H9 (cell line): Measurements from ENCODE around the gene TTN. TPM values are rescaled to one million over a fixed set of nuclear protein-coding genes. Genes with fewer than 3 reads are reported as not detected.

Experiments used
- DNase-seq: peaks from one replicate; pipeline ENCODE4 v3.0.0-alpha.2; 2017
- H2AFZ ChIP-seq: one replicate; pipeline ENCODE4 v1.6.1; 2013; ENCODE audit warnings: mild to moderate bottlenecking, low read length, control low read depth, moderate library complexity
- H2AK5ac ChIP-seq: 2 replicates; pipeline ENCODE4 v1.6.1; 2013; ENCODE audit warnings: low read length, control low read depth, mixed read lengths; ENCODE audit not compliant: insufficient read length
- H2BK120ac ChIP-seq: one replicate; pipeline ENCODE4 v1.6.1; 2013; ENCODE audit warnings: low read depth, mild to moderate bottlenecking, low read length, control low read depth, inconsistent platforms; ENCODE audit not compliant: poor library complexity, severe bottlenecking
- H2BK12ac ChIP-seq: 2 replicates; pipeline ENCODE4 v1.6.1; 2013; ENCODE audit warnings: low read length, control low read depth, mixed read lengths, low read depth; ENCODE audit not compliant: insufficient read length
- H2BK15ac ChIP-seq: 2 replicates; pipeline ENCODE4 v1.6.1; 2013; ENCODE audit warnings: low read depth, low read length, control low read depth
- H2BK20ac ChIP-seq: one replicate; pipeline ENCODE4 v1.6.1; 2013; ENCODE audit warnings: low read depth, mild to moderate bottlenecking, low read length, control low read depth, inconsistent platforms; ENCODE audit not compliant: poor library complexity, severe bottlenecking
- H2BK5ac ChIP-seq: 2 replicates; pipeline ENCODE4 v1.6.1; 2013; ENCODE audit warnings: low read length, control low read depth, mixed read lengths; ENCODE audit not compliant: insufficient read length
- H3K14ac ChIP-seq: 2 replicates; pipeline ENCODE4 v1.6.1; 2013; ENCODE audit warnings: low read length, control low read depth; ENCODE audit not compliant: insufficient read depth
- H3K18ac ChIP-seq: 2 replicates; pipeline ENCODE4 v1.6.1; 2013; ENCODE audit warnings: low read depth, mild to moderate bottlenecking, mixed read lengths, low read length, control low read depth; ENCODE audit not compliant: insufficient read length
- H3K23ac ChIP-seq: 2 replicates; pipeline ENCODE4 v1.6.1; 2013; ENCODE audit warnings: low read length, control low read depth, mixed read lengths, low read depth; ENCODE audit not compliant: insufficient read length
- H3K23me2 ChIP-seq: 2 replicates; pipeline ENCODE4 v1.6.1; 2013; ENCODE audit warnings: low read depth, mild to moderate bottlenecking, mixed read lengths, low read length, control low read depth; ENCODE audit not compliant: insufficient read length, poor library complexity, severe bottlenecking
- H3K27ac ChIP-seq: 2 replicates; pipeline ENCODE4 v1.5.1; 2013; ENCODE audit warnings: low read length, control low read depth, mixed read lengths, low read depth; ENCODE audit not compliant: insufficient read length
- H3K27me3 ChIP-seq: 2 replicates; pipeline ENCODE4 v1.6.1; 2013; ENCODE audit warnings: low read length, control low read depth, inconsistent platforms; ENCODE audit not compliant: insufficient read depth
- H3K4ac ChIP-seq: 2 replicates; pipeline ENCODE4 v1.6.1; 2013; ENCODE audit warnings: low read depth, mild to moderate bottlenecking, control low read depth, inconsistent platforms, low read length, moderate library complexity
- H3K4me1 ChIP-seq: 2 replicates; pipeline ENCODE4 v1.6.1; 2013; ENCODE audit warnings: low read length, control low read depth, inconsistent platforms; ENCODE audit not compliant: insufficient read depth
- H3K4me2 ChIP-seq: 2 replicates; pipeline ENCODE4 v1.6.1; 2013; ENCODE audit warnings: low read length, control low read depth, mixed read lengths; ENCODE audit not compliant: insufficient read length, insufficient read depth
- H3K56ac ChIP-seq: 2 replicates; pipeline ENCODE4 v1.6.1; 2013; ENCODE audit warnings: low read depth, mild to moderate bottlenecking, mixed read lengths, low read length, control low read depth; ENCODE audit not compliant: insufficient read length
- H3K79me1 ChIP-seq: 2 replicates; pipeline ENCODE4 v1.6.1; 2013; ENCODE audit warnings: low read depth, mild to moderate bottlenecking, moderate library complexity, low read length, control low read depth, inconsistent platforms; ENCODE audit not compliant: insufficient read depth, poor library complexity, severe bottlenecking
- H3K79me2 ChIP-seq: 2 replicates; pipeline ENCODE4 v1.6.1; 2013; ENCODE audit warnings: low read length, control low read depth, inconsistent platforms; ENCODE audit not compliant: insufficient read depth
- H3K9ac ChIP-seq: 2 replicates; pipeline ENCODE4 v1.6.1; 2013; ENCODE audit warnings: low read length, control low read depth, mixed read lengths; ENCODE audit not compliant: insufficient read length; ENCODE audit errors: extremely low read depth
- H3K9me3 ChIP-seq: one replicate; pipeline ENCODE4 v1.6.1; 2013; ENCODE audit warnings: low read depth, low read length, inconsistent platforms; ENCODE audit not compliant: control insufficient read depth
- H3T11ph ChIP-seq: one replicate; pipeline ENCODE4 v1.6.1; 2013; ENCODE audit warnings: mild to moderate bottlenecking, low read length, control low read depth, inconsistent platforms
- H4K20me1 ChIP-seq: one replicate; pipeline ENCODE4 v1.6.1; 2013; ENCODE audit not compliant: control insufficient read depth, insufficient read length, insufficient read depth
- H4K5ac ChIP-seq: 2 replicates; pipeline ENCODE4 v1.6.1; 2013; ENCODE audit warnings: low read depth, mild to moderate bottlenecking, mixed read lengths, low read length, control low read depth; ENCODE audit not compliant: insufficient read length
- H4K8ac ChIP-seq: replicated peaks from 2 replicates; pipeline ENCODE4 v1.6.1; 2013; ENCODE audit warnings: low read length, control low read depth, mixed read lengths, low read depth; ENCODE audit not compliant: insufficient read length
- H4K91ac ChIP-seq: 2 replicates; pipeline ENCODE4 v1.6.1; 2013; ENCODE audit warnings: low read depth, mild to moderate bottlenecking, moderate library complexity, mixed read lengths, low read length, control low read depth; ENCODE audit not compliant: insufficient read length
- H3K27ac Mint-ChIP-seq, 3 experiments: 2 replicates in 2 of 3; 3 replicates in 1 of 3; pipeline ENCODE4 v1.8.0; 2020 to 2021; ENCODE audit warnings: mixed read lengths in 3 of 3, mild to moderate bottlenecking in 1 of 3, moderate library complexity in 1 of 3
- H3K27me3 Mint-ChIP-seq: 2 replicates; pipeline ENCODE4 v1.8.0; 2021; ENCODE audit warnings: low read depth, mild to moderate bottlenecking, moderate library complexity, mixed read lengths
- H3K36me3 Mint-ChIP-seq, 3 experiments: 2 replicates in 2 of 3; 3 replicates in 1 of 3; pipeline ENCODE4 v1.8.0; 2020 to 2021; ENCODE audit warnings: low read depth in 3 of 3, mixed read lengths in 3 of 3; ENCODE audit not compliant: insufficient read depth in 1 of 3
- H3K4me1 Mint-ChIP-seq, 2 experiments: 2 replicates each; pipeline ENCODE4 v1.8.0; 2020; ENCODE audit warnings: mixed read lengths in 2 of 2
- H3K4me3 Mint-ChIP-seq, 2 experiments: 2 replicates in 1 of 2; 3 replicates in 1 of 2; pipeline ENCODE4 v1.8.0; 2020 to 2021; ENCODE audit warnings: mild to moderate bottlenecking in 2 of 2, mixed read lengths in 2 of 2, moderate library complexity in 1 of 2
- H3K9me3 Mint-ChIP-seq, 2 experiments: 2 replicates in 1 of 2; 3 replicates in 1 of 2; pipeline ENCODE4 v1.8.0; 2020; ENCODE audit warnings: mild to moderate bottlenecking in 2 of 2, mixed read lengths in 2 of 2, moderate library complexity in 1 of 2
- CTCF ChIP-seq: fragments of 200-600 bp; sonication (generic); conservative IDR thresholded peaks from 3 replicates; pipeline ENCODE4 v1.8.0; 2021; ENCODE audit warnings: antibody characterized with exemption, mild to moderate bottlenecking
- WGBS: extraction: QIAGEN DNeasy Blood & Tissue Kit; methylation state at CpG from one replicate; pipeline ENCODE4 v1.1.7; 2013; ENCODE audit warnings: missing lambda C conversion rate, low lambda C conversion rate, mixed read lengths; ENCODE audit not compliant: insufficient read length; ENCODE audit errors: extremely low coverage; 5-methylcytosine and 5-hydroxymethylcytosine counted together
- total RNA-seq: library from RNA; stranded (reverse); gene quantifications from 2 replicates; pipeline ENCODE4 v1.2.1, GENCODE V29; 2021

TTN gene
- total RNA-seq, 1 experiment from 2014 or later = 0.70 TPM

- Histone ChIP-seq H2BK120ac (no peak overlapping the region), H3K79me1 (no peaks in the 10 kb centered on the region), H3K23me2 (peaks cover 11% of the 10 kb centered on the region), H2BK12ac (no peak overlapping the region), H4K20me1 (no peaks in the 10 kb centered on the region), H3K23ac (no peak overlapping the region), H4K8ac (no peak overlapping the region), H2AFZ (no peak overlapping the region), H2BK20ac (no peak overlapping the region), H3T11ph (no peak overlapping the region), H3K56ac (no peak overlapping the region), H3K9me3 (no peaks in the 10 kb centered on the region), H4K91ac (no peak overlapping the region), H3K18ac (no peak overlapping the region), H3K14ac (no peak overlapping the region), H3K4ac (no peak overlapping the region), H2BK5ac (no peak overlapping the region), H3K27ac (no peak overlapping the region), H4K5ac (no peak overlapping the region), H2BK15ac (no peak overlapping the region), H3K27me3 (no peaks in the 10 kb centered on the region), H3K4me2 (peak overlapping the region; percentile 98), H2AK5ac (no peak overlapping the region), H3K4me1 (peaks cover 3% of the 10 kb centered on the region; the same call in 1 of the 2 replicates), H3K9ac (no peak overlapping the region), H3K79me2 (peaks cover 3% of the 10 kb centered on the region; the same call in 1 of the 2 replicates)
- no peaks in the 10 kb centered on the region for H3K36me3 Mint-ChIP-seq
- WGBS = no CpG with 5 or more reads among the region's 3 CpGs
- H3K27ac Mint-ChIP-seq = no peak overlapping the region
- H3K4me1 Mint-ChIP-seq = peaks cover 17 to 28% of the 10 kb centered on the region in 2 experiments
- no peaks in the 10 kb centered on the region; the same call in 1 of the 2 replicates for H3K27me3 Mint-ChIP-seq
- no peak for DNase-seq
- no peak for TF ChIP-seq CTCF
- H3K4me3 Mint-ChIP-seq = peak overlapping the region; percentile 91 to 97
- no peaks in the 10 kb centered on the region; a peak in 1 of 5 replicates for H3K9me3 Mint-ChIP-seq
Observed at GRCh38 chr2:178477443-178478129, 329.6 kb downstream of the TTN start.
